ENCODE data around the gene SCGN. TPM values are rescaled to one million over a fixed set of nuclear protein-coding genes. Genes with fewer than 3 reads are reported as not detected.
A peak's percentile ranks its signal among the peaks of the same experiment; 100 is the strongest.

Gene SCGN
- total and polyA plus RNA-seq, 2 of the 13 experiments (the other 11 are each of a cell fraction or from before 2014, with no cell fraction given), result 2.9 to 29.0 TPM

DNA sequence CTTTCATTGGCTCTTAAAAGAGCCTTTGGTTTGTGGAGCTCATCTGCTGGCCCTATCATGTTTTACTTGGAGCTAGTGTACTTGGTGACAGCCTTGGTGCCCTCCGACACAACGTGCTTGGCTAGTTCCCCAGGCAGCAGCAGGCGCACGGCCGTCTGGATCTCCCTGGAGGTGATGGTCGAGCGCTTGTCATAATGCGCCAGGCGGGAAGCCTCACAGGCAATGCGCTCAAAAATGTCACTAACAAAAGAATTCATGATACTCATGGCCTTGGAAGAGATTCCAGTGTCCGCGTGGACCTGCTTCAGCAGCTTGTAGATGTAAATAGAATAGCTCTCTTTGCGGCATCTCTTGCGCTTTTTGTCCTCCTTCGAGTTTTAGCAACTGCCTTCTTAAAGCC is 79.7 kb downstream of the SCGN start:
- TF ChIP-seq NFE2L1 (CRISPR knock-in tag; IDR thresholded peaks at IDR 0.05; ENCODE audit: borderline replicate concordance) (no peak), THYN1 (CRISPR knock-in tag; IDR thresholded peaks at IDR 0.05; ENCODE audit: borderline replicate concordance, low read depth) (no peak), SUZ12 (IDR thresholded peaks at IDR 0.05; ENCODE audit: low read depth, low read length) (no peak), ZFP36L1 (CRISPR knock-in tag; IDR thresholded peaks at IDR 0.05) (no peak), ZBTB33 (CRISPR knock-in tag; IDR thresholded peaks at IDR 0.05) (0 out of 2 replicates have a peak, but pooled peaks have one; percentile 23)
- no peak for DNase-seq (ENCODE audit: low spot score)
- intact Hi-C loops (cut with micrococcal nuclease; ENCODE audit: unreplicated experiment) (no loop called here), in situ Hi-C loops (cut with HindIII; ENCODE audit: extremely low pct_ligation_motif_present, low pct_unique_long_range_greater_than_20kb) (no loop called here)
- Histone ChIP-seq H3K36me3 (replicated peaks in 1 of 2; ENCODE audit: control insufficient read depth in 1 of 2, insufficient read depth in 2 of 2, low read length in 2 of 2) (no peaks in the 10 kb centered on the region), H3K9me3 (ENCODE audit: low read length) (peaks cover 5% of the 10 kb centered on the region), H3K4me1 (ENCODE audit: insufficient read depth, low read length) (no peaks in the 10 kb centered on the region), H4K20me1 (ENCODE audit: insufficient read depth, low read length) (no peaks in the 10 kb centered on the region), H3K9ac (ENCODE audit: insufficient read depth, low read depth, low read length) (no peak overlapping the region), H3K79me2 (ENCODE audit: insufficient read depth, low read length) (no peaks in the 10 kb centered on the region), H3K27me3 (ENCODE audit: control insufficient read depth in 1 of 2, insufficient read depth in 2 of 2, low read length in 2 of 2) (no peaks in the 10 kb centered on the region), H3K4me3 (replicated peaks in 1 of 3; ENCODE audit: insufficient read depth in 1 of 3, low read depth in 2 of 3, low read length in 3 of 3) (no peak overlapping the region), H3K27ac (ENCODE audit: extremely low read length, insufficient read depth, low read length) (no peak overlapping the region), H3K4me2 (ENCODE audit: low read depth, low read length) (no peak overlapping the region), H2AFZ (ENCODE audit: low read length) (no peak overlapping the region)
- CTCF ChIA-PET (ENCODE audit: low intra/inter-chr PET ratio, low total read pairs), result no interaction called here
- ATAC-seq, result no peak
- 82% methylated on average over 15 of the region's 15 CpGs for WGBS (ENCODE audit: low lambda C conversion rate)
- BruUV-seq (replicated peaks), result no TSS peak
- POLR2A ChIA-PET, result no interaction called here
- FAIRE-seq, result no peak

DNA sequence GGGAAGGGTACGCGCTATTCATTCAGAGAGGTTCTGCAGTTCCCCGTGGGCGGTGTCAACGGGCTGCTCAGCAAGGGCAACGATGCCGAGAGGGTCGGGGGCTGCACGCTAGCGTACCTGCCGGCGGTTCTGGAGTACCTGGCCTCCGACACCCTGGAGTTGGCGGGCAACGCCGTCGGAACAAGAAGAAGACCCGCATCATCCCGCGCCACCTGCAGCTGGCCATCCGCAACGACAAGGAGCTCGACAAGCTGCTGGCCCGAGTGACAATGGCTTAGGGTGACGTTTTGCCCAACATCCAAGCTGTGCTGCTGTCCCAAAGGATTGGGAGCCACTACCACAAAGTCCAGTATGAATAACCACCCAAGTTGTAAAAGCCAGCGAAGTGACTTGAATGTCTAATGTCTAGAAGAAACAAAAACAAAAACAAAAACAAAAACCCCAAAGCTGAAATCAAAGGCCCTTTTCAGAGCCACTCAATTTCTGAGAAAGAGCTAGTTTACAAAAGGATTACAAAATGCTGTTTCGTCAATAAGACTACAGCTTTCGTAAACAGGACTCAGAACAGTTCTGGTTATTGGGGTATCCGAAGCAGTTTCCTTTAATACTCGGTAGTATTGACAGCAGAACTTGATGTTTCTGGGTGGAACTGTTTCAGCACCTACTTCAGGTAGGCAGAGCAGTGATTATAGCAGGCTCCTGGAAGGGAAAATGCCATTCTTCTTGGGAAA is 80.6 kb downstream of the SCGN start:
- H3K4me1 ChIP-seq (ENCODE audit: insufficient read depth, low read length), result no peaks in the 10 kb centered on the region
- intact Hi-C loops (cut with micrococcal nuclease; ENCODE audit: unreplicated experiment), result no loop called here
- BruUV-seq (replicated peaks), result no TSS peak
- CTCF ChIA-PET (ENCODE audit: low intra/inter-chr PET ratio, low total read pairs), result no interaction called here
- in situ Hi-C loops (cut with HindIII; ENCODE audit: extremely low pct_ligation_motif_present, low pct_unique_long_range_greater_than_20kb), result no loop called here
- peaks cover 14% of the 10 kb centered on the region for H3K9me3 ChIP-seq (ENCODE audit: low read length)
- no peaks in the 10 kb centered on the region for H3K27me3 ChIP-seq (ENCODE audit: control insufficient read depth in 1 of 2, insufficient read depth in 2 of 2, low read length in 2 of 2)
- no peak overlapping the region for H3K27ac ChIP-seq (ENCODE audit: extremely low read length, insufficient read depth, low read length)
- WGBS (ENCODE audit: low lambda C conversion rate), result 76% methylated on average over 28 of the region's 30 CpGs
- H4K20me1 ChIP-seq (ENCODE audit: insufficient read depth, low read length), result no peaks in the 10 kb centered on the region
- POLR2A ChIA-PET, result no interaction called here
- no peak overlapping the region for H2AFZ ChIP-seq (ENCODE audit: low read length)
- DNase-seq (ENCODE audit: low spot score), result no peak
- H3K9ac ChIP-seq (ENCODE audit: insufficient read depth, low read depth, low read length), result no peak overlapping the region
- no peaks in the 10 kb centered on the region for H3K79me2 ChIP-seq (ENCODE audit: insufficient read depth, low read length)
- no peak for FAIRE-seq
- no peak overlapping the region for H3K4me3 ChIP-seq (replicated peaks in 1 of 3; ENCODE audit: insufficient read depth in 1 of 3, low read depth in 2 of 3, low read length in 3 of 3)
- H3K36me3 ChIP-seq (replicated peaks in 1 of 2; ENCODE audit: control insufficient read depth in 1 of 2, insufficient read depth in 2 of 2, low read length in 2 of 2), result no peaks in the 10 kb centered on the region
- no peak for ATAC-seq
- H3K4me2 ChIP-seq (ENCODE audit: low read depth, low read length), result no peak overlapping the region
- no peak for TF ChIP-seq EZH2 (conservative IDR thresholded peaks at IDR 0.05; ENCODE audit: low read depth, low read length)
- no peak for TF ChIP-seq CHD4 (IDR thresholded peaks at IDR 0.05; ENCODE audit: borderline replicate concordance, low read length)
- no peak for TF ChIP-seq FIP1L1 (IDR thresholded peaks at IDR 0.05; ENCODE audit: borderline replicate concordance, insufficient read depth, low read depth, low read length)
- TF ChIP-seq SPEN (CRISPR knock-in tag; IDR thresholded peaks at IDR 0.05; ENCODE audit: low read depth), result no peak
- no peak for TF ChIP-seq ZNF263 (CRISPR knock-in tag; IDR thresholded peaks at IDR 0.05)
- TF ChIP-seq, protein P1, sequence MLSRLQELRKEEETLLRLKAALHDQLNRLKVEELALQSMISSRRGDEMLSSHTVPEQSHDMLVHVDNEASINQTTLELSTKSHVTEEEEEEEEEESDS (CRISPR knock-in tag; IDR thresholded peaks at IDR 0.05; ENCODE audit: borderline replicate concordance), result no peak
- TF ChIP-seq, protein P2, sequence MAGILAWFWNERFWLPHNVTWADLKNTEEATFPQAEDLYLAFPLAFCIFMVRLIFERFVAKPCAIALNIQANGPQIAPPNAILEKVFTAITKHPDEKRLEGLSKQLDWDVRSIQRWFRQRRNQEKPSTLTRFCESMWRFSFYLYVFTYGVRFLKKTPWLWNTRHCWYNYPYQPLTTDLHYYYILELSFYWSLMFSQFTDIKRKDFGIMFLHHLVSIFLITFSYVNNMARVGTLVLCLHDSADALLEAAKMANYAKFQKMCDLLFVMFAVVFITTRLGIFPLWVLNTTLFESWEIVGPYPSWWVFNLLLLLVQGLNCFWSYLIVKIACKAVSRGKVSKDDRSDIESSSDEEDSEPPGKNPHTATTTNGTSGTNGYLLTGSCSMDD (CRISPR knock-in tag; IDR thresholded peaks at IDR 0.05), result no peak
